Medulla oblongata (tissue), 1 donor: Measurements from ENCODE around the gene ZBTB14.

Experiments used
- DNase-seq: peaks from one replicate; pipeline ENCODE4 v3.0.0-alpha.2; 2015; ENCODE audit errors: extremely low spot score

ZBTB14 gene, protein sequence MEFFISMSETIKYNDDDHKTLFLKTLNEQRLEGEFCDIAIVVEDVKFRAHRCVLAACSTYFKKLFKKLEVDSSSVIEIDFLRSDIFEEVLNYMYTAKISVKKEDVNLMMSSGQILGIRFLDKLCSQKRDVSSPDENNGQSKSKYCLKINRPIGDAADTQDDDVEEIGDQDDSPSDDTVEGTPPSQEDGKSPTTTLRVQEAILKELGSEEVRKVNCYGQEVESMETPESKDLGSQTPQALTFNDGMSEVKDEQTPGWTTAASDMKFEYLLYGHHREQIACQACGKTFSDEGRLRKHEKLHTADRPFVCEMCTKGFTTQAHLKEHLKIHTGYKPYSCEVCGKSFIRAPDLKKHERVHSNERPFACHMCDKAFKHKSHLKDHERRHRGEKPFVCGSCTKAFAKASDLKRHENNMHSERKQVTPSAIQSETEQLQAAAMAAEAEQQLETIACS

DNA sequence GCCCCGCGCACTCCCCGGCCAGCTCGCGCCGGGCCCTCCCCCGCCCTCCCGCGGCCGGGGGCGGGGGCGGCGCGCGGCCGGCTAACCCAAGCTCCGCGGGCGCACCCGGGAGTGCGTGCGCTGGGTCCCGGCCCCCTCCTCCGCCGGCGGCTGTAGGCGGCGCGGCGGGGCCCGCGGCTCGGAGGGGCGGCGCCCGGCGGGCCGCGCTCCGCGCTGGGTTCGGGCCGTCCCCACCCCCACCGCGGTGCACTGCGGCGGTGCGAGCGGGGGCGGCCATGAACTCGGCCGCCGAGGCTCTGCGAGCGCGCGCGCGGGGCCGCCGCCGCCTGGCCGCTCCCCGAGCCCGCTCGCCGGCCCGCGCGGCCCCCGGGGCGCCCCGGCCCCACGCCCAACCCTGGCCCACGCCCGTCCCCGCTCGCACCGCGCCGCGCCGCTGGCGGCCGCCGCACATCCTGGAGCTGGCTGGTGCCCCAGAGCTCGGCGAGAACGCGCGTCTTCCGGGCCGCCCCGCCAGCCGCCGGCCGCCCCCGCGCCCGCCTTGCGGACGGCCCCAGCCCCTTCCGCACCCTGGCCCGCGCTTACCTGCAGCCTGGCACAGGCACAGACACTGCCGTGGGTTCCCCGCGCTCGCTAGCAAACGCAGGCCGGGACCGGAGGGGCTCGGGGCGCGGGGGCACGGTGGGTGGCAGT is at the start of gene ZBTB14:
TSS of gene ZBTB14 (minus strand) at position 496 of the 690 bp plus-strand sequence. CDS start 2,480 bp downstream, outside the sequence.
- DNase-seq, result peak; percentile 70

DNA sequence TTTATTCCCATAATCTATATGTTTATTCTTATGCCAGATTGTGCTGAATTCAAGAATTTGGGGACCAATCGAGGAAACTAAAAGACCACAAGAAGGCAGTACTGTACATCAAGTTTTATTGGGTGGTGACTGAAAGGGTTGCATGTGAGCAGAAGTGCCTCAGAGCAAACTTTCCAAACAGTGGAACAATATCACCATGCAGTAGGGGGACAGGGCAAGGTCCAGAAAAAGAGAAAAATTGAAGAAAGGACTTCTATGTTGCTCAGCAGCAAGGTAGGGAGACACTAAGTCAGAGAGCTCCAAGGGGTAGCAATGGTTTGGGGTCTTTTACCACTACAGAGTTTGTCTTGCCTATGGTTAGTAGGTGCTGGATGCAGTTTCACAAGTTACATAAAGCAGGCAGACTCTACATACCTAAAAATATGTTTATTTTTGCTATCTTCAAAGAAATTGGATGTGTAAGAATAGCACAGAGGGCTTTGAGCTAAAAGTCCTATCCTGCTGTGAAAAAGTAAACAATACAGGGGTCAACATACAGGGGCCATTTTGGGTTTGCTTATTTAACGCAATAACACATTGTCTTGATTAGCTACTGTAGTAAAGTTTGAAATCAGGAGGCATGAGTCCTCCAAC is 43.8 kb upstream of the ZBTB14 start:
- DNase-seq, result no peak

DNA sequence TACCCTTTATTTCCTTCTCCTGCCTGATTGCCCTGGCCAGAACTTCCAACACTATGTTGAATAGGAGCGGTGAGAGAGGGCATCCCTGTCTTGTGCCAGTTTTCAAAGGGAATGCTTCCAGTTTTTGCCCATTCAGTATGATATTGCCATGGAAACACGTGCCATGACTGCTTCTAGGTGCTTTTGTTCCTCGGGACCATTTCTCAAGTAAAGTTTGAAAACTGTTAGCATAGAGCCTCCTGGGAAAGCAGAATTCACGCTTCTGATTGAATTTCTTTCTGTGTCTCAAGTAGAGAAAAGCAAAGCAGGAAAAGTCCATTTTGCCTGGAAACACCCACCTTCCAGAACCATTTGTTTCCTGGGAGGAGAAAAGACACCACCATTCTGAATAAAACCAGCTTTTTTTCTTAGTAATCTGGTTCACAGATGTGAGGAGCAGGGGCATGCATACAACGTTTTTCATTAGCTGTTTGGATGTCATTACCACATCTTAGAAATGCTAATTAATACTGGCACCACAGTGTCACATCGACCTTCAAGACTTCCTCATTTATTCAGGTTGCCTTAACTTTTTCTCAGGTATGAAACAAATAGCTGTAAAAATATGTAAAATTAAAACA is 39.0 kb upstream of the ZBTB14 start:
- DNase-seq, result no peak

DNA sequence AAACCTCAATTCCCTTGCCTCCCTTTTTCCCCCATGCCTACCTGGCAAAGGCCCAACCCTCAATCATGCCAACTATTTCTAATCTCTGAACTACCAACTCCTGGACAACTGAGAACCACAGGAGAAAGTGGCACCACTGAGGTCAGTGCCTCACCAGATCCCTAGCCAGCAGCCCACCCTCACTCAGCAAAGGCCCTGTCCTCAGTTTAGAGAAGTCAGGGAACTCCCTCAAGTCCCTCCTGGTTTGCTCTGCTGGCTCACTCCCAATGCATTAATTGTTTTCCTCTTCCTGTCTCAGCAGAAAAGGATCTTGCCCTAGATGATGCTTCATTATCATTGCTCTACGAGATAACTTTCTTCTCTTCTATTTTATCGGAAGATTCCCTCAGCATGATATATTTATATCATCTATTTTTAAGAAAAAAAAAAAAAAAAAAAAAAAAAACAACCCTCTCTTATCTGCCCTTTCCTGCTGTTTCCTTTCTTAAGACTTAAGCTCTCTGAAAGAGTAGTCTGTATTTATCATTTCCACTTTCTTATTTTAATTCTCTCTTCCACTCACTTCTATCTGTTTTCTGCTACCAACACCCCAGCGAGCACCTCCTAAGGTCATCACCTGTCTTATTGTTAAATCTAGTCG is 22.7 kb upstream of the ZBTB14 start:
- DNase-seq, result no peak

DNA sequence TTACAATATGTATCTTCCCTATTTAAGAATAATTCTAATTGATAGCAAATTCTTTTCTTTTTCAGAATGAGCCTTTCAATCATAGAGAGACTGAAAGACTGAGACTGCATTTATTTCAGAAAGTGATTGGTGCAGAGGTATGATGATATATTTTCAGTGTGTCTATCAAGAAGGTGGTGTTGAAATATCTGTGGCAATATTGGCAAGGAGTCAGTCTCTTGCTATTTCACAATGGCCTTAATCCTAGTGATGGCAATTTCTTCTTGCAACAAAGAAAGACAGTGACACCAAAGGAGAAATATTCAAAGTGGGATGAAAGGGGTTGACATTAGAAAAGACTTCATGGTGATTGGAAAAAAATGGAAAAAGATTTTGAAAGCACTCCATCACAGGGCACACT is 21.7 kb upstream of the ZBTB14 start:
- no peak for DNase-seq

DNA sequence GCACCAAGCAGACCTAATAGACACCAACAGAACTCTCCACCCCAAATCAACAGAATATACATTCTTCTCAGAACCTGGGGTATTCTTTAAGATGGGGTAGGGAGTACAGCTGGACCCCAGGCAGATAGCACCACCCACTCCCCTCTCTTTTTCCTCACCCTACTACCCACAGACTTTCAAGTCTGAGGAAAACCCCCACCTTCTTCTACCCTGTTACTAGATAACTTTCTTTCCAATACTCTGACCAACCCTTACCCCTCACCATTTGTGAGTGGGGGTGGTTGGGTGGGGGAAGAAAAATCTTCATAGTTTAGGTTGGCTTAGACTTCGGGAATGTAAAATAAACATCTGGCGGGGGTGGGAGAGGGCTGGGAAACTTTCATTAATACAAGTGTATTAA is 20.3 kb upstream of the ZBTB14 start:
- DNase-seq, result no peak

DNA sequence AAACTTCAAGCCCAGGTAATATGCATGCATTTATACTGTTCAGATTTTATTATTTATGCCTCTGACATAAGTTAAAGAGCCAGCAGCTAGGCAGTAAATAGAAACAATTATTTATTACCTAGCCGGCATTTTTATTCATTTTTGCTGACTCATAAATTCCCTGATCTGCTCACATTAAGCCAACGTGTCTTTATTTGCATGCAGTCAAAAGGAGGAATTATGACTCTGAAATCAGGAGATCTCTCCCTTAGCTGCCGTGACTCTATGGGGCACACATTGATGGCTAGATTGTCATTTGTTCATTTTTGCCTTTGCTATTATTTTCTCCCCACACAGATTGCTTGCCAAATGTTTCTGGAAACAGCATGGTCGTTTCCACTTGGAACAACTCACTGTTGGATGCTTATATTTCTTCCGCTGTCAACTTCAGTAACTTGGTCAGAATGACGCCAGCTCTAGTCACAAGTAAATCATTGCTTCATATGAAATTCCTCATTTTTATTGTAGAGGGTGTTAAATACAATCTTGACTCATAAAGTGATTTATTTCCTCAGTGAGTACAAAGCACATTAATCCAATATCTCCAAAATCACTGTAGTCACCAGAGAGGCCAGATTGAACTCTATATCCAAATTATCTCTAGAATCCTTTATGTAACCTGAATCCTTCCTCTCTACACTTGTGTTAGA is 15.9 kb upstream of the ZBTB14 start:
- no peak for DNase-seq

DNA sequence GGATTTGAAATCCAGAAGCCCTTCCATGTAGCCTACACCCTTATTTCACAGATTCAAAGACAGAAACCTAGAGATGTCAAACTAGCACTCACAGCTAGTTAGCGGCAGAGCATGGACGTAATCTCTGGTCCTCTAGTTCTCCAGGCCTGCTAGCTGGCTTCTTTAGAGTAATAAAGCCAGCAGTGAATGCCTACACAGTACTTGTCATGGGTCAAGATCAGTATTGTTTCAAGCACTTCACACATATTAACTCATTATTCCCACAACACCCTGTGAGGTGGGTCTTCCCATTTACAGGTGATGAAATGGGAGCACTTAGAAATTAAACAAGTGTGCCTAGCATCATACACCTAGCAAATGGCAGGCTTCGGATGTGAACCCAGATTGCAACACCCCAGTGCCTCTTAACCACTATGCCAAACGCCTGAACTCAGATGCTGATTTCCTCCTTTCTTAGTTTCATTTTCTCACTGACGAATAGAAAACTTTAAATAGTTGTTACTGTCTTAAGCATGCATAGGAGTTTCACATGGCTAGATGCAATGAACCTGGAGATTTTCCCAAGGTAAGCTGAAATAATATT is 14.5 kb upstream of the ZBTB14 start:
- peak; percentile 25 for DNase-seq

DNA sequence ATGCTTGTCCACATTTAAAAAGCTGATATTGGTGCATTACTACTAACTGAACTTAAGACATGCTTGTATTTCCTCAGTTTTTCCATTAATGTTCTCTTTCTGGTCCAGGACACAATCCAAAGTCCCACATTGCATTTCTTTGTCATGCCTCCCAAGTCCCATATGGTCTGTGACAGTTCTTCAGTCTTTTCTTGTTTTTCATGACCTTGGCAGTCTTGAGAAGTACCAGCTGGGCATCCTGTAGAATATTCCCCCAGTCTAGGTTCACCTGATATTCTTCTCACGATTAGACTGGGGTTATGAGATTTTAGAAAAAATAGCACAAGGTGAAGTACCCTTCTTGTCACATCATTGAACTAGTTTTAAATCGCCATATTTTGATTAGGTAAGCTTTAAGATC is 10.3 kb upstream of the ZBTB14 start:
- no peak for DNase-seq

DNA sequence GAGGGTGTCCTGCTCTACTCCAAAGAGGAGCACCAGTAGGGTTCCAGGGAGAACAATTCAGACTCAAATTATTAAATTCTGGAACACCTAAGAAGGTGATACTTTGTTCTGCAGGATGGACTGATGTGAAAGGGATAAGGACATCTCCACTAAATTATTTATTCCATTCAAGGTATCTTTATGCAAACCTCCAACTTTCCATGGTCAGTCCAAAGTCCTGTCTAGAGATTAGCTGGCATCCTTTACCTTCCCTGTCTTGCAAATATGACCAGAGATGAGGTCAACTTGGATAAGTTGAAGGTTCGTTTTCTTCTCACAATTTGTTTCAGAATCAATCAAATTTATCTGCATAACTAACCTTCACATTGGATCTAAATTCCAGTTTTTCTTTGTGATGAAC is 8.7 kb upstream of the ZBTB14 start:
- DNase-seq, result no peak

DNA sequence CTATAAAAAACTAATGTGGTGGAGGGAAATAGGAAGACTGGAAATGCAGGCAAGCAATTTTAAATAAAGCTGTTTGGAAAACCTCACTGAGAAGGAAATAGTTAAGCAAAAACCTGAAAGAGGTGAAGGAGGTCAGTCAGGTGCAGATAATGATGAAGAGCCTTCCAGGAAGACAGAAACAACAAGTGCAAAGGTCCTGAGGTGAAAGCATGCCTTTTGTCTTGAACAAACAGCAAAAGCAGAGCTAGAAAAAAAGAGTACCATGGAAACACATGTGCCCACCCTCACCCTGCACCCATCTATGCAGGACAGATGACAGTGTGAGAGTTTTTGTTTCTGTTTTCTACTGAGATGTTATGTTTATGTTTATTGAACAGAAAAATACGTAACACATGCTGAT is 8.1 kb upstream of the ZBTB14 start:
- DNase-seq, result no peak

DNA sequence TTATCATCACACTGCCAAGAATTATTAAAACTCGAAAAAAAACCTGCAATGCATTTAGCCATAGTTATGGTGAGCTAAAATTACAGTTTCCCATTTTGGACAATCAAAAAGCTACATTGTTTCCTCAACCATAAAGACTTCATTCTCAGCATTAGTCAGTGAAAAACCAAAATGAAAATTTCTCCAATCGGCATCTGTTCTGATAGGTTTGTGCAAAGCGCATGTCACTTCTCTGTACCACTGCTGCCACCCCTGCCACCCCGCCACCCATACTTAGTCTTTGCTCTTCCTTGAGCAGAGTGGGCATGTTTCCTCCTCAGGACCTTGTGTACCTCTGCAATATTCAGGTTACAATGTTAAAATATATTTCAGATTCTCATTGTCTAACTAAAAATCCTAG is 7.1 kb upstream of the ZBTB14 start:
- no peak for DNase-seq

DNA sequence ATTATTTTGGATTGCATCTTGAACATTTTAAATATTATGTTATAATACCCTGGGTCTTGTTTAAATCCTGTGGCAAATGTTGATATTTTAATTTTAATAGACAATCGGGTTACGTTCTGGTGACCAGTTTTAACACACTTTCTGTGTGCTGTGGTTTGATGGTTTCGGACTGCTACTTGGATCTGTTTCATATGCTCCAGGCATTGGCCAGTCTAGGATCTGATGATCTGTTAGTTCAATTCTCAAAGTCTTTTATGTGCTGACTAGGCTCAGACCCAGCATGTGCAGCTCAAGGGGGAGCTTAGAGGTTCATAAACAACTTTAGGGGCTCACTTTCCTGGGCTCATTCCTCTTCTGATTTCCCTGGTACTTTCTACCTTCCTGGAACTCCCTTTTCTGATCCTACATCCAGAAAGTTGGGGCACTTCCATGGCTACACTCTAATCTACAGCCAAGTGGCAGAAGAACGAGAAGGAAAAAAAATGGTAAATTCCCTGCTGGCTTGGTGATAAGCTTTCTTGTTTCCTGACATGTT is 5.0 kb upstream of the ZBTB14 start:
- no peak for DNase-seq

DNA sequence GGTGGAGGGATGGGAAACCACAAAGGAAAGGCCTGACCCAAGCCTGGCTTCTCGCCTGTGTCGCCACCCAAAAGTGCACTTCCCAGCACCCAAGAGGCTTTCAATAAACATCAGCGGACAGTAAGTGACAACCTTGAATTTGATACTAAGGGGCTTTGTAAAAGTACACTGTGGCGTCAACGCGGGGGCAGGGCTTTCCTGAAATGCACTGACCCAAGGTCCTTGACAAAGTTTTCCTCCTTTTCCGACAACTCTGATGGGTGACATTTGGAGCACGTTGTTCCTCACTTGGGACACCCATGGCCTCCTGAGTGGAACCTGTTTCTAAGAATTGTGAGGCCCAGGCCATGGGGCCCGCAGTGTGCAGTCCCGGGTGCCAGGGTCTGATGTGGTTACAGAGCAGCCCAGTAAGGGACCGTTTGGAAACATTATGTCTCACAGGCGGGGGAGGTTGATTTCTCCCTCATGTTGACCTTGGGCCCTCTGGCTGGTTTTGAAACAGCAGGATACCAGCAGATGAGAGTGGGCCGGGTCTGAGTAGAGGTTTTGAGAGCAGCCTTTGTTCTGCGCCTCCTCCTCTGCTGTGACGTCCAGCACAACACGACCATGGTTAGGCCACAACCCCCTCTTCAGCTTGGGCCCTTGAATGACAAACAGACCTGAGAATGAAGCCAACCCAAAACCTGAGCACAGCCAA is 2.8 kb upstream of the ZBTB14 start:
- DNase-seq, result peak; percentile 15

DNA sequence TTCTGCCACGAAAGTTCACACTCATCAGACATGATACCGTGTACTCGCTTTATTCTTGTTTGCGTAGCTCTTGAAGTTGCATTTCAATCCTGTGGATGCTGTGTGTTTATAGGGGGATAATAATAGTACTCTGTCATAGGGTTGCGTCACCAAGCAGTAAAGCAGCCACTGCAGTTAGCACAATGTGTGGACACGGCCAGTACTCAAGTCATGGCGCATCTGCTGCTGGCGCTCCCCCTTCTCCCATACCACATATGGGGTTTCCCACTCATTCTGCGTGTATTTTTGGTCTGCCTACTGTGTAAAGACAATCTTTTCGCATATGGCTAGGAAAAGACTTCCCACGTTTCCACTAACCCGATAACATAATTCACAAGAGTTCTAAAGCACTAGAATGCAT is 2.1 kb upstream of the ZBTB14 start:
- no peak for DNase-seq

DNA sequence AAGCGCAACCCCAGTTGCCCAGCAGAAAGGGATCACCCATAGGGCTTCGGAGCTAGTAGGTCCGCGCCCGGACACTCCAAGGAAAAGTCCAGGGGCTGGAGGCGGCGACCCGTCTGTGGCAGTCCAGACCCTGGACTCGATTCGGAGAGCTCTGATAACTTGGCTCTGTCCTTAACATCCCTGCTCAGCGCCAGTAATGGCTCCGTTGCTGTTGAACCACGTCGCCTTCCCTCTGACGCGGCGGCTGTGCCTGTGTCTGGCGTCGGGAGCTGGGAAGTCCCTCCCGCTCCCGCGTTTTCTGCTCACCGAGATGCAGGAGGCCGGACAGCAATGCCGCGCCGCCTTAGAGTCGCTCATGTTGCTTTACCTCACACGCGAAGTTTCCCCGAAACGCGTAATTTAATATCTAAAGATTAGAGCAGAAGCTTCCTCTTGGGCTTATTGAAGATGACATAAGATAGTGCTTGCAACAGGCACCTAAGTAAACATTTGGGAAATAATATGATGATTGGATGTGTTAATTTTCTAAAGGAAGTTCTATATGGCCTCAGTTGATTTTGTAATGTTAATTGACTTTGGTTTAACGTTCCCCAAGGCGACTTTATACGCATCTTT is 1.3 kb upstream of the ZBTB14 start:
- DNase-seq, result peak; percentile 71

DNA sequence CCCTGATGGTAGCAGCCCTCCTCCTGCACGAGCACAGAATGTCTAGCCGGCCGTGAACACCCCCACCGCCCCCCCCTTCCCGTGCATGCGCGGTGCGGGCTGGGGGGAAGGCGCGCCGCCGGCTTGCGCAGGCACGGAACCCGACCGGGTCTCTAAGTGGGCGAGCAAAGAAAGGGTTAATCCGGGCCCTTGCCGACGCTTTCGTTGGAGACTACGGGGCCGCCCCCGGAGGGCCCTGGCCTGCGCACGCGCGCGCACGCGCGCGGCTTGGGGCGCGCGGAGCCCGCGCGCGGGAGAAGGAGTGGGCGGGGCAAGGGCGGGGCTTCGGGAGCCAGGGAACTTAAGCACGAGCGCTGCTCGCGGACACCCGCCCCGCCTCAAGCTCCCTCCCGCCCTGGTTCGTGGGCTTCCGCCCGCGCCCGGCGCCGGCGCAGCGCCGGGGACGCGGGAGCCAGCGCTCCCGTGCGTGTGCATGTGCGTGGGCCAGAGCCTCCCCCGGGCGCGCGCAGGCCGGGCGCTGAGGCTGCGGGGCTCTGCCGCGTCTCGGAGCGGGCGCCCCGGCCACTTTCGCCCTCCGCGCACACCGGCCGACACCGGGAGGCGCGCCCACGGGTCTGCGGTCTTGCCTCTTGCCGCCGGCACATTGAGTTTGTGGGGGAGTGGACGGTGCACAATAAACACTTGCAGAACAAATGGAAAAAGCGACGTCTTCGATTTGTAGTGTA is 617 bp upstream of the ZBTB14 start:
- peak; percentile 93 for DNase-seq

DNA sequence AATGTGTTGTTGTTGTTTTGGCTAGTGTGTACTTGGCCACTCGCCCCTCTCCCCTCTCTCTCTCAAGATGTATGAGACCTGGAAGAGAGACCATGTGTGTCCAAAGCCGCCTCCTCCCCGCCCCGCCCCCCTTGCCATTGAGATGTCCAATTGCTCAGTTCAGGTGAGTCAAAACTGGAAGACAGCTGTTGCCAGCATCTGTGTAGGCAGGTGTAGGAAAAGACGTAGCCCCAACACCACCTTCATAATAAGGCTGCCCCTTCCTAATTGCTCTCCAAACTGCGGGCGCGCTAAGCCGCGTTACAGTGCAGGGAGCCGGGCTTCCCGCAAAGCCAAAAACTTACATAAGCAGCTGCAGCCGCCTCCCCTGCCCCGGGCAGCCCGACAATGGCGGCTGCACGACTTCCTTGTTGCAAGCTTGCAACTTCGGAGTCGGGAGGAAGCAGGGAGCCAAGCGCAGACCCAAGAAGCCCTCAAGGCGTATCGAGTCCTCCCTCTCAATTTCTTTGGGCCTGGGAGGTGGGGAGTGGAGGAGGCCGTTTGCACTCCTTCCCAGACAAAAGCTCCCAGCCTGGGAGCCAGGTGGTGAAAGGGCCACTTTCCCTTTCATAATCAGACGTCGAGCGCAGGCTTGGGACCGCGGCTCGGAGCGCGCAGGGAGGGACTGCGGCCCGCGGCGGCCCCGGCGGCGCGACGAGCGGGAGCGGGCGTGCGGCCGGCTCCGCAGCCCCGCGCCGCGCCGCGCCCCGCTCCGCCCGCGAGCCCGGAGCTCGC is 882 bp downstream of the ZBTB14 start:
- peak; percentile 63 for DNase-seq
